Ishikawa (cell line): ENCODE measurements around the gene IKZF1.

Source experiments
- CEBPB ChIP-seq: IDR thresholded peaks from 2 replicates; pipeline ENCODE4 v1.6.1; 2012
- EP300 ChIP-seq: IDR thresholded peaks from 2 replicates; pipeline ENCODE4 v1.6.1; 2012; ENCODE audit warnings: borderline replicate concordance
- FOXM1 ChIP-seq: IDR thresholded peaks from 2 replicates; pipeline ENCODE4 v1.6.1; 2012; ENCODE audit warnings: low read depth, borderline replicate concordance
- RAD21 ChIP-seq: IDR thresholded peaks from 2 replicates; pipeline ENCODE4 v1.6.1; 2012; ENCODE audit warnings: low read depth
- TCF12 ChIP-seq: IDR thresholded peaks from 2 replicates; pipeline ENCODE4 v1.6.1; 2012; ENCODE audit warnings: low read depth
- TF ChIP-seq, protein P1 (sequence below): IDR thresholded peaks from 2 replicates; pipeline ENCODE4 v1.6.1; 2012

DNA sequence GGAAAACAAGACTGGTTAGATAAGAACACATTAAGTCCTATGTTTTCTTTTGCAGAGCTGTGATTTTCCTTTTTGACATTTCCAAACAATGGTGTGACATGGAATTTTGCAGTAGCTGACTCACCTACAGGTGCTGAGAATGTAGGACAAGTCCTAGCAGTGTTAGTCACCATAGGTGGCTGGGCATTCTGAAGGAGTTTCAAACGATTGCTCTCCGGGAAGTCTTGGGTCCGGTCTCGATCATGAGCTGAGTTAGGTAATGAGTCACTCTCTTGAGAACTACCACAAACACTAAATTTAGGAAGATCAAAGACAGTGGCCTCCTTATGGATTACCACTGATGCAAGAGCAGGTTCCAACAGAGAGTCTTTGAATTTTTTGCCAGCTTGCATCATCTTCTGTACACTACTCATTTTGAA lies 142.0 kb downstream of the IKZF1 start:
- TF ChIP-seq, protein P1, sequence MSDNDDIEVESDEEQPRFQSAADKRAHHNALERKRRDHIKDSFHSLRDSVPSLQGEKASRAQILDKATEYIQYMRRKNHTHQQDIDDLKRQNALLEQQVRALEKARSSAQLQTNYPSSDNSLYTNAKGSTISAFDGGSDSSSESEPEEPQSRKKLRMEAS: peak; percentile 31; the same call in 1 of the 2 replicates
- TF ChIP-seq EP300 (peak; percentile 57; the same call in 1 of the 2 replicates), CEBPB (peak; percentile 73), FOXM1 (peak; percentile 26; the same call in 1 of the 2 replicates), RAD21 (no peak), TCF12 (peak; percentile 74; the same call in 1 of the 2 replicates)
